Tibial artery (tissue), 4 donors: Measurements from ENCODE around the gene MAGI2.

Experiments
- DNase-seq, 2 donors: peaks; one replicate each; pipeline ENCODE4 v3.0.0-alpha.2; 2019
- H3K27ac ChIP-seq, 2 donors: fragments of 200-600 bp; sonication (generic) in 1 of 2; 1 replicate in 1 of 2; 2 replicates in 1 of 2; pipeline ENCODE4 v1.5.1; 2018 to 2019; ENCODE audit warnings: mild to moderate bottlenecking in 1 of 2
- H3K27me3 ChIP-seq, 2 donors: fragments of 200-600 bp; sonication (generic) in 1 of 2; one replicate each; pipeline versions ENCODE4 v1.5.1 to v1.6.0; 2016 to 2019
- H3K36me3 ChIP-seq, 3 donors: fragments of 200-600 bp; sonication (generic) in 2 of 3; one replicate each; pipeline ENCODE4 v1.5.1; 2016 to 2019; ENCODE audit warnings: mild to moderate bottlenecking in 2 of 3
- H3K4me1 ChIP-seq, 4 donors: fragments of 200-600 bp; sonication (generic) in 2 of 4; 1 replicate in 3 of 4; 2 replicates in 1 of 4; pipeline ENCODE4 v1.5.1; 2016 to 2019
- H3K4me3 ChIP-seq, 2 donors: fragments of 200-600 bp; sonication (generic) in 1 of 2; 1 replicate in 1 of 2; 2 replicates in 1 of 2; pipeline ENCODE4 v1.5.1; 2018 to 2019; ENCODE audit warnings: mild to moderate bottlenecking in 2 of 2
- H3K9me3 ChIP-seq, 3 donors: fragments of 200-600 bp; sonication (generic) in 1 of 3; one replicate each; pipeline ENCODE4 v1.5.1; 2016 to 2019
- CTCF ChIP-seq, 2 experiments: fragments of 200-600 bp in 1 of 2; fragments of 450-650 bp in 1 of 2; IDR thresholded peaks; one replicate each; pipeline ENCODE4 v1.5.1; 2017 to 2019; ENCODE audit warnings: antibody characterized with exemption in 2 of 2, mild to moderate bottlenecking in 1 of 2, moderate library complexity in 1 of 2
- intact Hi-C: fragments of 100-400 bp; cut with DNase I; formaldehyde crosslinking; loops from one replicate; pipeline ENCODE4 v1.15.0; 2023; ENCODE audit warnings: low total_unique reads

Gene MAGI2

DNA sequence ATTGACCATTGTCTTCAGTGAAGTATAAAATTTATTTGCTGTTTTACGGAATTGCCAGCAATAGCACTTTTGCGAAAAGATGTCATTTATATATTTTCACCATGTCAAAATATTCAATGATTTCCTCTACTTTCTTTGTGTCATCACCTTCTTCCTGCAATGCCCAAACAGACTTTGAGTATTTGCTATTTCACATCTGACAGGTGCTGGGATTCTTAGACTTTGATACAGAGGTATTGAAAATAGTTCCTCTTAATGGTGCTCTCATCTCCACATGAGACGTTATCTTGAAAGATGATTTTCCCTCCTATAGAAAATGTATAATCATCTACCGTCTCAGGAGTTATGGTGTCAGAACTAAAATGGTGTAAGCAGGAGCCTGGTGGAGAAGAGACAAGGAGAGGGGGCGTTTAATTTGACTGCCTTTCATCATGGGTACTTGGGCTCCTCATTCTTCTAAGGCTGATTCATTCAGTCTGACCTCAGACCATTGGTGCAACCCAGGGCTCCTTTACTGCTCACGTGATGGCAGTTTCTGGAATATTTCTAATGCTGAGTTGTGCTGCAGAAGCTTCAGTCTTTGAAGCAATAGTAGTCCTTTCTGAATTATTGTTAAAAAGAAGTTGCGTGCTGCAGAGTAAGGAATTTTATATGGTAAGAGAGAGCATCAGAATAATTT is 1250.3 kb downstream of the MAGI2 start:
- no peak for DNase-seq
- H3K27ac ChIP-seq, result no peak overlapping the region
- no peak for TF ChIP-seq CTCF (IDR thresholded peaks at IDR 0.05)
- no peaks in the 10 kb centered on the region for H3K4me1 ChIP-seq
- intact Hi-C loops, result no loop called here
- no peaks in the 10 kb centered on the region for H3K27me3 ChIP-seq
- no peak overlapping the region for H3K4me3 ChIP-seq
- H3K9me3 ChIP-seq, result no peaks in the 10 kb centered on the region
- no peaks in the 10 kb centered on the region for H3K36me3 ChIP-seq

DNA sequence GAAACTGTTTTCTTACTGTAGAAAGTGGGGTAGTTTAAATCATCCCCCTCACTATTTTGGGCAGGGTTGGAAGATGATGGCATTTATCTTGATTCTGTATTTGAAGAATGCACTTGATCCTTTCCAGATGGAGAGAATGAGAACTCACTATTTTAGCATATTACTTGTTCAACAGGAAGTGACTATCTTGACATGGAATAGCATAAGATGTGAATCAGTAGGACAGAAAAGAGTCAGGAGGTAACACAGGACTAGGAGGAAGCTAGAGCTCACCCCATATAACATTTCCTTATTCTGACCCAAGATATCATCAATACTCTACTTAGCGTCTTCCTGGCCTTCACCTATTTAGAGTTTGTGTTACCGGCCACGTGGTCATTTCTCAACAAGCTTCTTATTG is 1254.7 kb downstream of the MAGI2 start:
- H3K36me3 ChIP-seq, result no peaks in the 10 kb centered on the region
- no peaks in the 10 kb centered on the region for H3K27me3 ChIP-seq
- H3K4me3 ChIP-seq, result no peak overlapping the region
- no peak overlapping the region for H3K27ac ChIP-seq
- TF ChIP-seq CTCF (IDR thresholded peaks at IDR 0.05), result no peak
- intact Hi-C loops, result no loop called here
- no peak for DNase-seq
- no peaks in the 10 kb centered on the region for H3K9me3 ChIP-seq
- H3K4me1 ChIP-seq, result peaks cover 0 to 20% (median 7%) of the 10 kb centered on the region in 4 donors

DNA sequence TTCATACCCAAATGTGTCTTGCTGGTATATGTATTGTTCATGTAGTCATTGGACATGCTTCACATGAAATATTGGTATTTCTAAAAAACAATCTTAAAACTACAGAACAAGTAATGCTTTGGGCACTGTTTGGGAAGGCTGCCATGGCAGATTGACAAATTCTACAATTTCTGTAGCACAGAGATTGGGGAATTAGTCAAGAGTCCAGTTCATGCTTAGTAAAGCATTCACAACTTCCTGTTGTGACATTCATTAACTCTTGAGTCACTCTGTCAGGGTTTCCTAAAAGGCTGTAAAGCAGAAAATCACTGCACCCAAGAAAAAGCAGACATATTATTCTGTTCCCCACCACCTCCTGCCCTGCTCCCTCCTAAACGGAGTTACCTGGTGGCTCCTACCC is 1256.0 kb downstream of the MAGI2 start:
- intact Hi-C loops, result no loop called here
- H3K9me3 ChIP-seq, result no peaks in the 10 kb centered on the region
- no peak overlapping the region for H3K27ac ChIP-seq
- TF ChIP-seq CTCF (IDR thresholded peaks at IDR 0.05), result no peak
- H3K4me3 ChIP-seq, result no peak overlapping the region
- no peaks in the 10 kb centered on the region for H3K36me3 ChIP-seq
- DNase-seq, result no peak
- H3K27me3 ChIP-seq, result no peaks in the 10 kb centered on the region
- peaks cover 0 to 20% (median 7%) of the 10 kb centered on the region in 4 donors for H3K4me1 ChIP-seq

- Histone ChIP-seq H3K27me3 (no peaks in the 10 kb centered on the region), H3K36me3 (no peaks in the 10 kb centered on the region), H3K27ac (no peak overlapping the region), H3K4me1 (peaks cover 0 to 20% (median 7%) of the 10 kb centered on the region in 4 donors), H3K4me3 (no peak overlapping the region), H3K9me3 (no peaks in the 10 kb centered on the region)
- intact Hi-C loops, result no loop called here
- DNase-seq, result no peak
- TF ChIP-seq CTCF (IDR thresholded peaks at IDR 0.05), result no peak
These were observed 1258.2 kb downstream of the MAGI2 start for GRCh38 chr7:78195281-78195680.

GRCh38 chr7:78194611-78195010 is 1258.9 kb downstream of the MAGI2 start:
- Histone ChIP-seq H3K4me1 (peaks cover 0 to 20% (median 7%) of the 10 kb centered on the region in 4 donors), H3K27ac (peak overlapping the region in 1 of 2 donors; percentile 26), H3K27me3 (no peaks in the 10 kb centered on the region), H3K4me3 (no peak overlapping the region), H3K9me3 (no peaks in the 10 kb centered on the region), H3K36me3 (no peaks in the 10 kb centered on the region)
- intact Hi-C loops, result no loop called here
- TF ChIP-seq CTCF (IDR thresholded peaks at IDR 0.05), result no peak
- no peak for DNase-seq
